GM21576 (cell line): ENCODE measurements around the gene HIP1.
"Not testable (repeated sequence)": the region's sequence is repeated elsewhere in the genome, so short reads cannot be mapped to it uniquely, and the experiment has no call there.

Experiments
- ATAC-seq: cut with Tn5 transposase; IDR thresholded peaks from one replicate; pipeline ENCODE4 v1.9.1; 2021; ENCODE audit warnings: mild to moderate bottlenecking, moderate library complexity; ENCODE audit not compliant: unreplicated experiment

HIP1 gene

DNA sequence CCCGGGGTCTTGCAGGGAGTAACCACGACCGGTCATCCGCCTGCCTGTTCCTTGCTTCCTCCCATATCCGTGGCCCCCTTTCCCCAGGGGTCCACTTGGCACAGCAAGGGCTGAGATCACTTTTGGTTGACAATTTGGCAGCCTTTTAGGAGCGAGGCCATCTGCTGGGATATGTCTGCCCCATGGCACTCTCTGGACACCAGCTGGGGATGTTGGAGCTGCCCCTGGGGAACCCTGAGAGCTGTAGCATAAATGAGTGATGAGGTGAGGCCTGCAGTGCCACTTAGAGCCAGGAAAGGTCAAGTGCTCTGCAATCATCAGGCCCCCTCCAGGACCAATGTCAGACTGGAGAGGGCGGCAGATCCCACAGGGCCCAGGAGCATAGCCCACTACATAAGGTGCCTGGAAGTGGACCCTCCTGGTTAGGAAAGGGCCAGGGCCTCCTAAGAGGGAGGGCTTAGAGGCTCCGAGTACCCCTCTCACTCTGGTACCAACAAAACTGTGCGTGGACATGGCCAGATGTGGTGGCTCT is 92.1 kb downstream of the HIP1 start:
- no peak for ATAC-seq

- no peak for ATAC-seq
Observed at GRCh38 chr7:75645570-75645969, 93.2 kb downstream of the HIP1 start.

DNA sequence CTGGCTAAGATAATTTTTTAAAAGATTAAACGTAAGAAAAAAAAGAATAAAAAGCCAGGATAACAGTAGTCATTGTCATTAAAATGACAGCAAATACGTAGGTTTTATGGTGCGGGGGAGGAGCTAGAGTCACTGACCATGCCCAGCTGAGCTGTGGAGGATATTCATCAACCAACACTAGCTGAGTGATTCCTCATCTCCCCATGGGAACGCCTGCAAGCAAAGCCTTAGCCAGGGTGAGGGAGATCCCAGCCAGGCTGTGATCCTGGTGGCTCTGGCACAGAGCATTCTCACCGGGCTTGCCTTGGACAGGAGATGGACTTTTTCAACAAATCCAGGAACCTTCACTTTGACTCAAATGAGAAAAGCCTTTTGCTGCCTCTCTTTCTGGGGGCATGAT is 94.2 kb downstream of the HIP1 start:
- no peak for ATAC-seq

DNA sequence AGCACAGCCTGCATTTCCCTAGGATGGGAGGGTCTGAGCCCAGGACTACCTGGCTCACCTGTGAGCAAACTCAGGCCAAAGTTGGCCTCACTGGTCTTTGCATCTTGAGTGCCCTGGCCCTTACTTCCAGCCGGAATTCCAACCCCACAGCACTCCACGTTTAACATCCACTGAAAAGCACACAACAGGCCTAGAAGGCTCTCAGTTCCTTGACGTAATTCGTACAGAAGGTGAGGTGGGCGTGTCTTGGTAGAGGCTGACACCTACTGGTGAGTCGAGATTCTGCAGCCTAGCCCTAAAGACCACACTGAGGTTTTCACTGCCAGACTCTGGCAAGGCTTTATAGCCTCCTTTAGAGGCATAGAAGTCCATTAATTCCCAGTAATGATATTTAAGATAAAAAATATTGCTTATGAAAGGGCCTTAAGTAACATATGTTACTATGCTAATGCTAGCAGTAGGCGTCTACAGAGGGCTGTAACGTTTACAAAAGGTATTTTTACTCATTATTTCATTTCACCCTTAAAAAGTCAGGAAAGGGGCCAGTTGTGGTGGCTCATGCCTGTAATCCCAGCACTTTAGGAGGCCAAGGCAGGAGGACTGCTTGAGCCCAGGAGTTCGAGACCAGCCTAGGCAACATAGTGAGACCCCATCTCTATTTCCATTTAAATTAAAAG is 95.8 kb downstream of the HIP1 start:
- ATAC-seq = no peak

- no peak for ATAC-seq
Observed at GRCh38 chr7:75640201-75640600, 98.5 kb downstream of the HIP1 start.

DNA sequence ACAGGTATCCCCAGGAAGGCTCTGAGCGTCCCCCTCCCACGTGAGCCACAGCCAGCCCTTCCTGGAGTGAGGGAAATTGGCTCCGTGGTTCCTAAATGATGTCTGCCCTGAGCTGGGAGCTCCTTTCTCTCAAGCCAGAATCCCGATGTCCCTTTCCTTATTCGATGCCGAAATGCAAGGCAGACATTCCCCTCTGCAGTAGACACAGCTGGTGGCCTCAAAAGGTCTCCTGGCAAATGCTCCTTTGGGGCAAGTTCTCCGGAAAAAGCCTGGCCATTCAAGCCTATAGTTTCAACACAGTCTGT is 98.9 kb downstream of the HIP1 start:
- no peak for ATAC-seq

- no peak for ATAC-seq
Observed at GRCh38 chr7:75639071-75639885, 99.5 kb downstream of the HIP1 start.

DNA sequence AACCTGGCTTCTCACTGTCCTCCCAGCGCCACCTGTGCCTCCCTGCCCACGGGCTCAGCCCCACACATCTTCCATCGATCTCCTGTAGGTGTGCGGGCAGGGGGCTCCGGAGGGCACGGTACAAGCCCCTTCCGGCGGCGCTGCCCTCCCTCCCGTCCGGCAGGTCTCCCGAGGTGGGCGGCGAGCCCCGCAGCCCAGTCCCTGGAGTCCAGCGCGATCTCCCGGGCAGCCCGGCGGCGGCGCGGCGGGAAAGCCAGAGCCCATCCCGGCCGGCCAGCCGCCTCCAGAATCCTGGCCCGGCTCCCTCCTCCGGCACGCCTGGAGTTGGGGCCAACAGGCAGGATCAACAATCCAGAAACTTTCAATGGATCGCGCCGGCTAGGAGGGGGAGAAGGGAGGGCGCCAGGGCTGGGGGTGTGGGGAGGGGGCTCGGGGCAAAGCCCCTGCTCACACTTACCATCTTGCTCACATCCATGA is 100.1 kb downstream of the HIP1 start:
- ATAC-seq = no peak

DNA sequence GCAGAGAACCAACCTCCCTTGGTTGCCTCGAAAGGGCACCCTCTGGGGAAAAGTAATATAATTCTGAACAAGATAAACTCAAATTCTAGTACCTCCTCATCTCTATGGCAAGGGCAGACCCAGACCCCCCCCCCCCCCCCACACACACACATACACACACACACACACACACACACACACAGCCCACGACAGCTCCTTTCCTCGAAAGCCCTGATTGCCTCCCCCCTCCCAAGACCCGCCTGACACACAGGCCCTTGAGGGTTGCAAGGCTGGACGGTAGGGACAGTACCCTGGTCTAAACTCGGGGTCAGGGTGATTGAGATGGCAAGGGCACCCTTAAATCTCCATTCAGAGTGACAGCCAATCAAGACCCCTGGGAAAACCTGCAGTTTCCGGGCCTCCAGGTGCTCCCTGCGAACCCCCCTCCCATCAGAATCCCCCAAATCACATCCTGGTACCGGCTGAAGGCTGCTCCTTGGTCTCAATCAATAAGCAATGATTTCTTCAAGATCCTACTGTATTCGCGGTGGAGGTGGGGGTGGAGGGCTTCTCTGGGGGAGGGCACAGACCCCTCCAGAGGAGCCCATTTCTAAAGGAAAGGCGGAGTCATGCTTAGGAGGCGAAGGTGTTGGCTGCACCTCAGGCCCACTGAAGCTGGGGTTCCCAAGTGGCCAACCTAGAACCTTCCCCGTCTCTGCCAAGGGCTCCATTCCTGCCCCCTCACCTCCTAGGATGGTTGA is 100.7 kb downstream of the HIP1 start:
- ATAC-seq = no peak

GRCh38 chr7:75635036-75635435 is 103.7 kb downstream of the HIP1 start:
- ATAC-seq = no peak

- ATAC-seq = not testable (repeated sequence)
Observed at GRCh38 chr7:75632587-75632986, 106.2 kb downstream of the HIP1 start.

GRCh38 chr7:75631711-75632110 is 107.0 kb downstream of the HIP1 start:
- ATAC-seq = no peak

DNA sequence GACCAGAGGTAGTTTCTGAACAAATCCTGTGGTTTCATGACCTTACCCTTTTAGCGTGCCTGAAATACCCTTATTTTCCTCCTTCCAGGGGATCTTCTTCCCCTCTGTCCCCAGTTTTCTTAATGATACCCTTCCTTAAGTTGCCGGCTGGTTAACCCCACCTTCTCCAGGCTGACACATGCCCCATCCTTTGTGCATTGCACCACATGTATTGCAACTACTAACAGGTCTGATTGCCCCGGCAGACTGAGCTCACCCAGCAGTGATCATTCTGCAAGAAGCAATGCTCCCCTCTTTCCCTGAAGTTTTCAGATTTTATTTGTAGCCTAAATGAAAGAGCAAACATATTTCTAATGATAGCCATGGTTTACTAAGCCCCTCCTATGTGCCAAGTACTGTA is 108.2 kb downstream of the HIP1 start:
- ATAC-seq = no peak

- ATAC-seq = no peak
Observed at GRCh38 chr7:75629044-75629443, 109.7 kb downstream of the HIP1 start.

DNA sequence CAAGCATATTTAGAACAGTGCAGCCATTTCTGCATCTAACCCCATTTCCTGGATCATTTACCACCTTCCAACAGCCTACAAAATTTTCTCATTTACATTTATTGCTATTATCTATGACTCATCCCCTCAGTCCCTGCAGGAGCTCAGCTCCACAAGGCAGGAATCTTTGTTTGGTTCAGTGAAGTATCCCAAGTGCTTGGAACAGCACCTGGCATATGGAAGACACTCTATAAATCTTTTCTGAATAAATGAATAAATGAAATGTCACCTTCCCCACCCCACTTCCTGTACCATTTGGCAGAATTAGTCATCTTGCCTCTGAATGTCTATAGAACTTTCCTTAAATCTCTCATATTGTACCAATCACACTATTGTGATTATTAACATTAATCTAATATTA is 110.7 kb downstream of the HIP1 start:
- no peak for ATAC-seq

GRCh38 chr7:75626954-75627353 is 111.8 kb downstream of the HIP1 start:
- ATAC-seq = no peak

DNA sequence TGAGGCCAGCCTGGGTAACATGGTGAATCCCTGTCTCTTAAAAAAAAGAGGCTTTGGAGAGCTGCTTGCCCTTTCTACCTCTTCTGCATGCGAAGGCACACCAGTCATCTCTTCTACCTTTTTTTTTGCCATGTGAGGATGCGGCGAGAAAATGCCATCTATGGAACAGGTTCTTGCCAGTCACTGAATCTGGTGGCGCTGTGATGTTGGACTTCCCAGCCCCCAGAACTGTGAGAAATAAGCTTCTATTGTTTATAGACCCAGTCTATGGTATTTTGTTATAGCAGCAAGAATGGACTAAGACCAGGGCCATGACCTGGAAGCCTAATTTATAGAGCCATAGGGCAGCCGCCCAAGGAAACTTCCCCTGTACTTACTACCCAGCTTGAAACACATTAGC is 112.9 kb downstream of the HIP1 start:
- no peak for ATAC-seq

GRCh38 chr7:75624134-75624832 is 114.5 kb downstream of the HIP1 start:
- ATAC-seq = no peak

DNA sequence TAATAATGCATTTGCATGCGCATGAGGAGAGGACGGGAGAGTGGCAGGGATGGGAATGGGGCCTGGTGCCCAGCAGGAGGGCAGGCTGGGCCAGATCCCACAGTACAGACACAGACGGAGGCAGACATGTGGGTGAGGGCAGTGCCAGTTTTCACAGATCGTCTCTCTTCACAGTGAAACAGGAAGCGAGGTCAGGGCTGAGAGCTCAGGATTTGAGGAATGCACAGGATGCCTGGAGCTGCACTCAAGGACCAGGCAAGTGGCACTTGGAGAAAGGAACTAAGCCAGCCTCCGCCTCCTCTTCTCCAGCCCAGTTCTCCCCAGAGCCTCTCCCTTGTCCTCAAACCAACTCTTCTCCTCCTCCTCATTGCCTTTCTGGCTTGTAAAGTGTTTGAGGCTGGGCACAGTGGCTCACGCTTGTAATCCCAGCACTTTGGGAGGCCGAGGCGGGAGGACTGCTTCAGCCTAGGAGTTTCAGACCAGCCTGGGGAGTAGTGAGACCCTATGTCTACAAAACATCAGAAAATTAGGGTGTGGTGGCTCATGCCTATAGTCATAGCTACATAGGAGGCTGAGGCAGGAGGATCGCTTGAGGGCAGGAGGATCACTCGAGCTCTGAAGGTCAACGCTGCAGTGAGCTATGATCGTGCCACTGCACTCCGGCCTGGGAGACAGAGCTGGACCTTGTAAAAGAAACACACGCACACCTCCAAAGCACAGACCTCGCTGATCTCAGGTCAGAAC is 115.2 kb downstream of the HIP1 start:
- no peak for ATAC-seq

GRCh38 chr7:75621124-75621523 is 117.6 kb downstream of the HIP1 start:
- ATAC-seq = no peak
